Neural cell (in vitro differentiated cells): ENCODE results near the gene WBP11. TPM values are rescaled to one million over a fixed set of nuclear protein-coding genes. Genes with fewer than 3 reads are reported as not detected.

Experiments used
- H2AFZ ChIP-seq: fragments of 200-600, 300-800 bp; sonication (generic), shearing (Covaris generic); 2 replicates; pipeline ENCODE4 v1.6.0; 2014; ENCODE audit warnings: low read depth, mild to moderate bottlenecking, antibody characterized with exemption, low read length, moderate library complexity
- H3F3A ChIP-seq: fragments of 200-600 bp; shearing (Covaris generic); 2 replicates; pipeline ENCODE4 v1.6.1; 2016; ENCODE audit warnings: mild to moderate bottlenecking, moderate library complexity, mixed read lengths, antibody characterized with exemption, low read length; ENCODE audit not compliant: insufficient read depth, poor library complexity, severe bottlenecking
- H3K27ac ChIP-seq: fragments of 200-600, 300-800 bp; sonication (generic), shearing (Covaris generic); 2 replicates; pipeline ENCODE4 v1.5.1; 2014; ENCODE audit warnings: mild to moderate bottlenecking, low read length, moderate library complexity
- H3K27me3 ChIP-seq: fragments of 300-800, 200-600 bp; sonication (generic), shearing (Covaris generic); 2 replicates; pipeline ENCODE4 v1.6.0; 2014; ENCODE audit warnings: mild to moderate bottlenecking, low read depth, low read length, moderate library complexity; ENCODE audit not compliant: insufficient read depth
- H3K36me3 ChIP-seq: fragments of 300-800, 200-600 bp; sonication (generic), shearing (Covaris generic); 2 replicates; pipeline ENCODE4 v1.5.1; 2014; ENCODE audit warnings: mild to moderate bottlenecking, antibody characterized with exemption, low read length, moderate library complexity; ENCODE audit not compliant: insufficient read depth
- H3K4me2 ChIP-seq: fragments of 300-800, 200-600 bp; sonication (generic), shearing (Covaris generic); 2 replicates; pipeline ENCODE4 v1.6.0; 2014; ENCODE audit warnings: mild to moderate bottlenecking, low read length
- H3K4me3 ChIP-seq: fragments of 300-800, 200-600 bp; sonication (generic), shearing (Covaris generic); 2 replicates; pipeline ENCODE4 v1.5.1; 2014; ENCODE audit warnings: mild to moderate bottlenecking, low read length, moderate library complexity
- H3K79me2 ChIP-seq: fragments of 200-600 bp; shearing (Covaris generic); replicated peaks from 2 replicates; pipeline ENCODE4 v1.6.0; 2014; ENCODE audit warnings: mild to moderate bottlenecking, low read length, moderate library complexity; ENCODE audit not compliant: insufficient read depth
- H3K9ac ChIP-seq: fragments of 300-800, 200-600 bp; sonication (generic), shearing (Covaris generic); 2 replicates; pipeline ENCODE4 v1.6.1; 2016; ENCODE audit warnings: mild to moderate bottlenecking, low read length, mixed read lengths
- H3K9me2 ChIP-seq: fragments of 200-600 bp; shearing (Covaris generic); 2 replicates; pipeline ENCODE4 v1.6.1; 2016; ENCODE audit warnings: mild to moderate bottlenecking, low read length, mixed read lengths; ENCODE audit not compliant: insufficient read depth
- H3K9me3 ChIP-seq: fragments of 200-600, 300-800 bp; sonication (generic), shearing (Covaris generic); 2 replicates; pipeline ENCODE4 v1.6.1; 2016; ENCODE audit warnings: mild to moderate bottlenecking, mixed run types, low read length, moderate library complexity, mixed read lengths
- H4K20me1 ChIP-seq: fragments of 200-600 bp; shearing (Covaris generic); 2 replicates; pipeline ENCODE4 v1.6.1; 2016; ENCODE audit warnings: mild to moderate bottlenecking, mixed run types; ENCODE audit not compliant: insufficient read depth
- CTCF ChIP-seq: fragments of 450-650 bp; IDR thresholded peaks from 2 replicates; pipeline ENCODE4 v1.5.1; 2014; ENCODE audit warnings: antibody characterized with exemption, mild to moderate bottlenecking, moderate library complexity; ENCODE audit not compliant: poor library complexity, severe bottlenecking
- EP300 ChIP-seq: fragments of 450-650 bp; conservative IDR thresholded peaks from 2 replicates; pipeline ENCODE4 v1.6.1; 2014; ENCODE audit warnings: antibody characterized with exemption, mild to moderate bottlenecking, moderate library complexity; ENCODE audit not compliant: poor library complexity, severe bottlenecking
- EZH2 ChIP-seq: fragments of 200-600, 300-800 bp; shearing (Covaris generic), sonication (generic); IDR thresholded peaks from 2 replicates; pipeline ENCODE4 v1.6.1; 2014; ENCODE audit warnings: antibody characterized with exemption, low read length, borderline replicate concordance, mild to moderate bottlenecking; ENCODE audit not compliant: insufficient read depth, poor library complexity, severe bottlenecking
- MXI1 ChIP-seq: fragments of 450-650 bp; conservative IDR thresholded peaks from 2 replicates; pipeline ENCODE4 v1.6.1; 2014; ENCODE audit warnings: antibody characterized with exemption, mild to moderate bottlenecking; ENCODE audit not compliant: poor library complexity, severe bottlenecking
- POLR2AphosphoS5 ChIP-seq: IDR thresholded peaks from 2 replicates; pipeline ENCODE4 v1.6.1; 2012
- RAD21 ChIP-seq: fragments of 450-650 bp; conservative IDR thresholded peaks from 2 replicates; pipeline ENCODE4 v1.6.1; 2014; ENCODE audit warnings: antibody characterized with exemption, mild to moderate bottlenecking, moderate library complexity
- REST ChIP-seq: IDR thresholded peaks from 2 replicates; pipeline ENCODE4 v1.6.1; 2012; ENCODE audit warnings: borderline replicate concordance
- SMC3 ChIP-seq: fragments of 450-650 bp; conservative IDR thresholded peaks from 2 replicates; pipeline ENCODE4 v1.6.1; 2014; ENCODE audit warnings: antibody characterized with exemption, mild to moderate bottlenecking, moderate library complexity; ENCODE audit not compliant: poor library complexity
- TAF1 ChIP-seq: IDR thresholded peaks from 2 replicates; pipeline ENCODE4 v1.6.1; 2012; ENCODE audit warnings: low read depth
- polyA plus RNA-seq: library from polyadenylated mRNA; depleted of rRNA; stranded (reverse); fragments of >200 nt; gene quantifications from 2 replicates; pipeline ENCODE4 v1.2.3, GENCODE V29; 2014

Gene WBP11
- polyA plus RNA-seq, 1 donor from 2014 or later = 12.9 TPM

- TF ChIP-seq RAD21 = no peak
- TF ChIP-seq TAF1 = no peak
- TF ChIP-seq CTCF = no peak
- TF ChIP-seq SMC3 = no peak
- TF ChIP-seq REST = no peak
- TF ChIP-seq EP300 = no peak
- no peak for TF ChIP-seq EZH2
- no peak for TF ChIP-seq MXI1
- TF ChIP-seq POLR2AphosphoS5 = no peak
- Histone ChIP-seq H3K9me3 (no peaks in the 10 kb centered on the region), H3F3A (no peaks in the 10 kb centered on the region), H3K79me2 (no peaks in the 10 kb centered on the region), H3K4me3 (no peak overlapping the region), H3K36me3 (no peaks in the 10 kb centered on the region), H3K9ac (no peak overlapping the region), H2AFZ (no peak overlapping the region), H4K20me1 (no peaks in the 10 kb centered on the region), H3K9me2 (no peaks in the 10 kb centered on the region), H3K27me3 (no peaks in the 10 kb centered on the region), H3K4me2 (no peak overlapping the region), H3K27ac (no peak overlapping the region)
Measured at GRCh38 chr12:14825256-14825655, 22.0 kb upstream of the WBP11 start.

GRCh38 chr12:14824012-14824634, 20.8 kb upstream of the WBP11 start:
- no peaks in the 10 kb centered on the region for H3K9me2 ChIP-seq

More at GRCh38 chr12:14824012-14824634, 20.8 kb upstream of the WBP11 start:
- Histone ChIP-seq H4K20me1 (no peaks in the 10 kb centered on the region), H2AFZ (no peak overlapping the region), H3K4me3 (no peak overlapping the region), H3K4me2 (no peak overlapping the region), H3F3A (no peaks in the 10 kb centered on the region), H3K9ac (no peak overlapping the region), H3K27ac (no peak overlapping the region), H3K36me3 (no peaks in the 10 kb centered on the region), H3K27me3 (no peaks in the 10 kb centered on the region), H3K9me3 (no peaks in the 10 kb centered on the region), H3K79me2 (no peaks in the 10 kb centered on the region)
- TF ChIP-seq EZH2 (no peak), TAF1 (no peak), REST (no peak), MXI1 (no peak), SMC3 (no peak), POLR2AphosphoS5 (no peak), CTCF (no peak), RAD21 (no peak), EP300 (no peak)
